MCF 10A (cell line): Measurements from ENCODE around the gene BICRAL. TPM values are rescaled to one million over a fixed set of nuclear protein-coding genes. Genes with fewer than 3 reads are reported as not detected.

ENCODE experiments used
- BruUV-seq: library from RNA; stranded (reverse); fragments of 400-500 nt; replicated peaks from 2 replicates; lab custom pipeline; 2021; lab: Mats Ljungman, UMichigan
- CTCF ChIA-PET: fragments of 300-600 bp; sonication (Branson Sonifier 250); formaldehyde crosslinking; extraction: SDS; loops from one replicate; lab custom pipeline; 2021; ENCODE audit warnings: antibody characterized with exemption, inconsistent platforms; lab: Yijun Ruan, JAX
- POLR2A ChIA-PET: fragments of 300-600, 350-650 bp; sonication (Branson Sonifier 250); formaldehyde crosslinking; extraction: SDS; loops from one replicate; lab custom pipeline; 2020; ENCODE audit warnings: antibody characterized with exemption, inconsistent platforms; lab: Yijun Ruan, JAX
- DNase-seq: peaks from one replicate; pipeline ENCODE4 v3.0.0-alpha.2; 2018; ENCODE audit not compliant: unreplicated experiment
- H3K27ac Mint-ChIP-seq: one replicate; pipeline ENCODE4 v1.8.0; 2022; ENCODE audit warnings: mild to moderate bottlenecking, low read depth, mixed read lengths; ENCODE audit not compliant: unreplicated experiment
- H3K27me3 Mint-ChIP-seq: one replicate; pipeline ENCODE4 v1.8.0; 2022; ENCODE audit warnings: mixed read lengths; ENCODE audit not compliant: insufficient read depth, unreplicated experiment
- H3K36me3 Mint-ChIP-seq: one replicate; pipeline ENCODE4 v1.8.0; 2022; ENCODE audit warnings: mild to moderate bottlenecking, moderate library complexity, mixed read lengths; ENCODE audit not compliant: insufficient read depth, unreplicated experiment
- H3K4me1 Mint-ChIP-seq: one replicate; pipeline ENCODE4 v1.8.0; 2022; ENCODE audit warnings: mixed read lengths; ENCODE audit not compliant: insufficient read depth, unreplicated experiment
- H3K4me3 Mint-ChIP-seq: one replicate; pipeline ENCODE4 v1.8.0; 2022; ENCODE audit warnings: mild to moderate bottlenecking, moderate library complexity, mixed read lengths; ENCODE audit not compliant: unreplicated experiment
- H3K9me3 Mint-ChIP-seq: one replicate; pipeline ENCODE4 v1.8.0; 2022; ENCODE audit warnings: mixed read lengths; ENCODE audit not compliant: unreplicated experiment
- CTCF ChIP-seq: fragments of 200-600 bp; IDR thresholded peaks from one replicate; pipeline ENCODE4 v1.8.0; 2022; ENCODE audit warnings: antibody characterized with exemption, mild to moderate bottlenecking; ENCODE audit not compliant: unreplicated experiment
- intact Hi-C: fragments of 100-400 bp; cut with micrococcal nuclease; formaldehyde crosslinking; loops from 2 replicates; pipeline ENCODE4 v1.14.1; 2022
- total RNA-seq: library from RNA; stranded (reverse); gene quantifications from 2 replicates; pipeline ENCODE4 v1.2.3, GENCODE V29; 2022

BICRAL gene
- total RNA-seq, 1 experiment from 2014 or later: 9.8 TPM

- H3K4me1 Mint-ChIP-seq: peaks cover 20% of the 10 kb centered on the region
- no peak for DNase-seq
- POLR2A ChIA-PET: interaction anchor here (15.3 kb wide), 1 partner anchor 29 kb away, joined by 328 read pairs; the partner anchor contains the start of gene TBCC
- no peaks in the 10 kb centered on the region for H3K27me3 Mint-ChIP-seq
- no peaks in the 10 kb centered on the region for H3K9me3 Mint-ChIP-seq
- BruUV-seq: no TSS peak
- peaks cover under 1% of the 10 kb centered on the region for H3K36me3 Mint-ChIP-seq
- no peak for TF ChIP-seq CTCF
- intact Hi-C loops: no loop called here
- no peak overlapping the region for H3K27ac Mint-ChIP-seq
- H3K4me3 Mint-ChIP-seq: no peak overlapping the region
- CTCF ChIA-PET: no interaction called here
Measured at GRCh38 chr6:42777126-42777822, 4.6 kb upstream of the BICRAL start.

- no peaks in the 10 kb centered on the region for H3K27me3 Mint-ChIP-seq
- no peaks in the 10 kb centered on the region for H3K9me3 Mint-ChIP-seq
- POLR2A ChIA-PET: interaction anchor here (15.3 kb wide), 1 partner anchor 30 kb away, joined by 328 read pairs; the partner anchor contains the start of gene TBCC
- no TSS peak for BruUV-seq
- H3K4me3 Mint-ChIP-seq: no peak overlapping the region
- peaks cover 7% of the 10 kb centered on the region for H3K36me3 Mint-ChIP-seq
- no peak for TF ChIP-seq CTCF
- no peak for DNase-seq
- intact Hi-C loops: no loop called here
- no peak overlapping the region for H3K27ac Mint-ChIP-seq
- CTCF ChIA-PET: no interaction called here
- H3K4me1 Mint-ChIP-seq: peaks cover 20% of the 10 kb centered on the region
Measured at GRCh38 chr6:42778122-42778521, 3.7 kb upstream of the BICRAL start.

GRCh38 chr6:42779521-42779920 lies 2.3 kb upstream of the BICRAL start:
- Mint-ChIP-seq H3K4me1 (peaks cover 15% of the 10 kb centered on the region), H3K9me3 (no peaks in the 10 kb centered on the region), H3K27ac (no peak overlapping the region), H3K27me3 (no peaks in the 10 kb centered on the region), H3K36me3 (peaks cover 20% of the 10 kb centered on the region), H3K4me3 (no peak overlapping the region)
- intact Hi-C loops: no loop called here
- no TSS peak for BruUV-seq
- TF ChIP-seq CTCF: no peak
- CTCF ChIA-PET: interaction anchor here (0.6 to 0.9 kb wide), 2 partner anchors 10 to 17 kb away, joined by 3 to 4 read pairs; no protein-coding TSS in a partner anchor
- POLR2A ChIA-PET: interaction anchor here (2.0 to 15.3 kb wide), 3 partner anchors 14 to 215 kb away, joined by 4 to 328 read pairs (median 21); partner anchors contain the start of genes TBCC and UBR2
- no peak for DNase-seq

- H3K4me1 Mint-ChIP-seq: peaks cover 20% of the 10 kb centered on the region
- ChIA-PET POLR2A (interaction anchor here (0.6 to 15.3 kb wide), 18 partner anchors 10 to 203 kb away, joined by 3 to 328 read pairs (median 7); partner anchors contain the start of genes PPP2R5D, RPL7L1 and TBCC), CTCF (interaction anchor here (1.4 kb wide), 1 partner anchor 98 kb away, joined by 5 read pairs; the partner anchor contains the start of gene RPL7L1)
- peak overlapping the region; percentile 95 for H3K27ac Mint-ChIP-seq
- no TSS peak for BruUV-seq
- no peak for DNase-seq
- intact Hi-C loops: no loop called here
- H3K4me3 Mint-ChIP-seq: peak overlapping the region; percentile 73
- peaks cover 20% of the 10 kb centered on the region for H3K36me3 Mint-ChIP-seq
- TF ChIP-seq CTCF: no peak
- no peaks in the 10 kb centered on the region for H3K9me3 Mint-ChIP-seq
- H3K27me3 Mint-ChIP-seq: no peaks in the 10 kb centered on the region
Measured at GRCh38 chr6:42781546-42781795, 381 bp upstream of the BICRAL start.
